ENCODE results near the gene TSPAN9. TPM values are rescaled to one million over a fixed set of nuclear protein-coding genes. Genes with fewer than 3 reads are reported as not detected.

Gene TSPAN9
- total and polyA plus RNA-seq, 4 donors: 17.4 to 62.9 (median 34.2) TPM

DNA sequence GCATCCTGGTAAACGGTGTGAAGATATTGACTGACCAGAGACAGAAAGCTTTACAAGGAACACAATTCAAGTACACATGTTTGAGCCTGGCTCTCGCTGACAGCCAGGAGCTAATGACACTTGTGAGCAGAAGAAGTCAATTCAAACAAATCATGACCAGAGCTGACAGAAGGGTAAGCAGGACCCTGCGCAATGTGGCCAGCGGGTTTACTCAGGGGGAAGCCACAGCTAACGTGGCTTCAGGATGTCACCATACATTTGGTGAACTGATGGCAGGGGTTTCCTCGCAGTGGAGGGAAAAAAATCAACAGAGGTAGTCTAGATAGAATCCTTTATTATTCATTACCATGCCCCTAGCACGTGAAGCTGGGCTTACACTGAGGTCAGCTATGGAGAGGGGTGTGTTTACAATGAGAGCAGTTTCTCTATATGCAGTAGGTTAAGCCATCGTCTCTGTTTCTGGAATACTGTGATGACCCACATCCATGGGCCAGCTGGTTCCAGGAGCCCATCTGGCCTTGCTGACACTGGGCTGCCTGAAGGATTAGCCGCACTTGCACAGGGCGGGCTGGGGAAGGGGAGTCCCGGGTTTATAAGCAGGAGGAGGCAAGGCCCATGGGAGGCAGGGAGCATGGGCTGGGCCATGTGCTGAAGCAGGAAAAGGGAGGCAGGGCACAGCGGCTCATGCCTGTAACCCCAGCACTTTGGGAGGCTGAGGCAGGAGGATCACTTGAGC is 215.7 kb downstream of the TSPAN9 start:
- Histone ChIP-seq H3K9me3 (ENCODE audit: control insufficient read depth in 4 of 4, low read length in 3 of 4) (no peaks in the 10 kb centered on the region), H3K36me3 (ENCODE audit: control insufficient read depth in 4 of 4, insufficient read depth in 3 of 4, low read depth in 1 of 4, low read length in 3 of 4) (peaks cover 0 to 4% (median 0%) of the 10 kb centered on the region in 4 donors), H3K27ac (ENCODE audit: low read depth in 1 of 2, low read length in 2 of 2) (no peak overlapping the region), H3K9ac (ENCODE audit: low read depth in 1 of 2, low read length in 2 of 2) (no peak overlapping the region), H3K4me3 (ENCODE audit: low read depth in 1 of 3, low read length in 3 of 3) (no peak overlapping the region), H3K27me3 (ENCODE audit: control insufficient read depth in 4 of 4, insufficient read depth in 4 of 4, low read length in 3 of 4) (no peaks in the 10 kb centered on the region), H3K4me1 (ENCODE audit: control insufficient read depth in 4 of 4, insufficient read depth in 4 of 4, low read length in 3 of 4) (no peaks in the 10 kb centered on the region)
- DNase-seq (ENCODE audit: low spot score): no peak
- TF ChIP-seq JUND (IDR thresholded peaks at IDR 0.05) (no peak), GABPA (IDR thresholded peaks at IDR 0.05 in 1 of 2, conservative IDR thresholded peaks at IDR 0.05 in 1 of 2) (no peak), TAF1 (conservative IDR thresholded peaks at IDR 0.05) (no peak), FOXA2 (IDR thresholded peaks at IDR 0.05) (no peak), HNF4A (conservative IDR thresholded peaks at IDR 0.05) (no peak), RAD21 (IDR thresholded peaks at IDR 0.05) (no peak), NR2F2 (IDR thresholded peaks at IDR 0.05) (no peak), YY1 (IDR thresholded peaks at IDR 0.05) (no peak), RXRA (IDR thresholded peaks at IDR 0.05) (no peak), HNF4G (IDR thresholded peaks at IDR 0.05) (no peak), SP1 (IDR thresholded peaks at IDR 0.05) (no peak), EGR1 (IDR thresholded peaks at IDR 0.05; ENCODE audit: low read depth in 2 of 2) (no peak), FOXA1 (IDR thresholded peaks at IDR 0.05) (no peak)
- TF ChIP-seq, protein P1, sequence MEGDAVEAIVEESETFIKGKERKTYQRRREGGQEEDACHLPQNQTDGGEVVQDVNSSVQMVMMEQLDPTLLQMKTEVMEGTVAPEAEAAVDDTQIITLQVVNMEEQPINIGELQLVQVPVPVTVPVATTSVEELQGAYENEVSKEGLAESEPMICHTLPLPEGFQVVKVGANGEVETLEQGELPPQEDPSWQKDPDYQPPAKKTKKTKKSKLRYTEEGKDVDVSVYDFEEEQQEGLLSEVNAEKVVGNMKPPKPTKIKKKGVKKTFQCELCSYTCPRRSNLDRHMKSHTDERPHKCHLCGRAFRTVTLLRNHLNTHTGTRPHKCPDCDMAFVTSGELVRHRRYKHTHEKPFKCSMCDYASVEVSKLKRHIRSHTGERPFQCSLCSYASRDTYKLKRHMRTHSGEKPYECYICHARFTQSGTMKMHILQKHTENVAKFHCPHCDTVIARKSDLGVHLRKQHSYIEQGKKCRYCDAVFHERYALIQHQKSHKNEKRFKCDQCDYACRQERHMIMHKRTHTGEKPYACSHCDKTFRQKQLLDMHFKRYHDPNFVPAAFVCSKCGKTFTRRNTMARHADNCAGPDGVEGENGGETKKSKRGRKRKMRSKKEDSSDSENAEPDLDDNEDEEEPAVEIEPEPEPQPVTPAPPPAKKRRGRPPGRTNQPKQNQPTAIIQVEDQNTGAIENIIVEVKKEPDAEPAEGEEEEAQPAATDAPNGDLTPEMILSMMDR (IDR thresholded peaks at IDR 0.05; ENCODE audit: low read depth, low read length, missing input control): no peak
- TF ChIP-seq, protein P2, sequence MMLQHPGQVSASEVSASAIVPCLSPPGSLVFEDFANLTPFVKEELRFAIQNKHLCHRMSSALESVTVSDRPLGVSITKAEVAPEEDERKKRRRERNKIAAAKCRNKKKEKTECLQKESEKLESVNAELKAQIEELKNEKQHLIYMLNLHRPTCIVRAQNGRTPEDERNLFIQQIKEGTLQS (IDR thresholded peaks at IDR 0.05): no peak
- TF ChIP-seq, protein P3, sequence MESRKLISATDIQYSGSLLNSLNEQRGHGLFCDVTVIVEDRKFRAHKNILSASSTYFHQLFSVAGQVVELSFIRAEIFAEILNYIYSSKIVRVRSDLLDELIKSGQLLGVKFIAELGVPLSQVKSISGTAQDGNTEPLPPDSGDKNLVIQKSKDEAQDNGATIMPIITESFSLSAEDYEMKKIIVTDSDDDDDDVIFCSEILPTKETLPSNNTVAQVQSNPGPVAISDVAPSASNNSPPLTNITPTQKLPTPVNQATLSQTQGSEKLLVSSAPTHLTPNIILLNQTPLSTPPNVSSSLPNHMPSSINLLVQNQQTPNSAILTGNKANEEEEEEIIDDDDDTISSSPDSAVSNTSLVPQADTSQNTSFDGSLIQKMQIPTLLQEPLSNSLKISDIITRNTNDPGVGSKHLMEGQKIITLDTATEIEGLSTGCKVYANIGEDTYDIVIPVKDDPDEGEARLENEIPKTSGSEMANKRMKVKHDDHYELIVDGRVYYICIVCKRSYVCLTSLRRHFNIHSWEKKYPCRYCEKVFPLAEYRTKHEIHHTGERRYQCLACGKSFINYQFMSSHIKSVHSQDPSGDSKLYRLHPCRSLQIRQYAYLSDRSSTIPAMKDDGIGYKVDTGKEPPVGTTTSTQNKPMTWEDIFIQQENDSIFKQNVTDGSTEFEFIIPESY (IDR thresholded peaks at IDR 0.05): no peak
- TF ChIP-seq, protein P4, sequence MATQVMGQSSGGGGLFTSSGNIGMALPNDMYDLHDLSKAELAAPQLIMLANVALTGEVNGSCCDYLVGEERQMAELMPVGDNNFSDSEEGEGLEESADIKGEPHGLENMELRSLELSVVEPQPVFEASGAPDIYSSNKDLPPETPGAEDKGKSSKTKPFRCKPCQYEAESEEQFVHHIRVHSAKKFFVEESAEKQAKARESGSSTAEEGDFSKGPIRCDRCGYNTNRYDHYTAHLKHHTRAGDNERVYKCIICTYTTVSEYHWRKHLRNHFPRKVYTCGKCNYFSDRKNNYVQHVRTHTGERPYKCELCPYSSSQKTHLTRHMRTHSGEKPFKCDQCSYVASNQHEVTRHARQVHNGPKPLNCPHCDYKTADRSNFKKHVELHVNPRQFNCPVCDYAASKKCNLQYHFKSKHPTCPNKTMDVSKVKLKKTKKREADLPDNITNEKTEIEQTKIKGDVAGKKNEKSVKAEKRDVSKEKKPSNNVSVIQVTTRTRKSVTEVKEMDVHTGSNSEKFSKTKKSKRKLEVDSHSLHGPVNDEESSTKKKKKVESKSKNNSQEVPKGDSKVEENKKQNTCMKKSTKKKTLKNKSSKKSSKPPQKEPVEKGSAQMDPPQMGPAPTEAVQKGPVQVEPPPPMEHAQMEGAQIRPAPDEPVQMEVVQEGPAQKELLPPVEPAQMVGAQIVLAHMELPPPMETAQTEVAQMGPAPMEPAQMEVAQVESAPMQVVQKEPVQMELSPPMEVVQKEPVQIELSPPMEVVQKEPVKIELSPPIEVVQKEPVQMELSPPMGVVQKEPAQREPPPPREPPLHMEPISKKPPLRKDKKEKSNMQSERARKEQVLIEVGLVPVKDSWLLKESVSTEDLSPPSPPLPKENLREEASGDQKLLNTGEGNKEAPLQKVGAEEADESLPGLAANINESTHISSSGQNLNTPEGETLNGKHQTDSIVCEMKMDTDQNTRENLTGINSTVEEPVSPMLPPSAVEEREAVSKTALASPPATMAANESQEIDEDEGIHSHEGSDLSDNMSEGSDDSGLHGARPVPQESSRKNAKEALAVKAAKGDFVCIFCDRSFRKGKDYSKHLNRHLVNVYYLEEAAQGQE (IDR thresholded peaks at IDR 0.05): no peak
- TF ChIP-seq, protein P5, sequence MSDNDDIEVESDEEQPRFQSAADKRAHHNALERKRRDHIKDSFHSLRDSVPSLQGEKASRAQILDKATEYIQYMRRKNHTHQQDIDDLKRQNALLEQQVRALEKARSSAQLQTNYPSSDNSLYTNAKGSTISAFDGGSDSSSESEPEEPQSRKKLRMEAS (IDR thresholded peaks at IDR 0.05): no peak
- WGBS: 79% methylated on average over 12 of the region's 12 CpGs

Data from liver (tissue), 9 donors.